ENCODE measurements around the gene NTN3. TPM values are rescaled to one million over a fixed set of nuclear protein-coding genes. Genes with fewer than 3 reads are reported as not detected.

The NTN3 gene
- total RNA-seq, 1 experiment from 2014 or later = 0.87 TPM

- no peaks in the 10 kb centered on the region; the same call in 1 of the 2 replicates for H4K20me1 ChIP-seq (ENCODE audit: insufficient read depth)
- H3K79me2 ChIP-seq (ENCODE audit: low read depth) = peaks cover 40% of the 10 kb centered on the region
- ChIA-PET POLR2A (ENCODE audit: unreplicated experiment) (no interaction called here), CTCF (interaction anchor here (0.7 kb wide), 1 partner anchor 80 kb away, joined by 5 read pairs; no protein-coding TSS in a partner anchor)
- H3K9me2 ChIP-seq (ENCODE audit: insufficient read depth) = no peaks in the 10 kb centered on the region
- H3K4me2 ChIP-seq = peak overlapping the region; percentile 82
- H3K4me3 ChIP-seq = peak overlapping the region; percentile 99
- intact Hi-C loops (cut with micrococcal nuclease; ENCODE audit: unreplicated experiment) = loop anchor here (2.0 to 5.0 kb wide), 3 partner anchors 74 to 160 kb away; partner anchors contain the start of genes ABCA3 and RNPS1
- H3K27ac ChIP-seq = no peak overlapping the region
- DNase-seq = no peak
- peaks cover 40% of the 10 kb centered on the region for H3K4me1 ChIP-seq (replicated peaks; ENCODE audit: insufficient read depth)
- H3K9me3 ChIP-seq (ENCODE audit: insufficient read depth, low read depth) = no peaks in the 10 kb centered on the region
- no peaks in the 10 kb centered on the region for H3K27me3 ChIP-seq (ENCODE audit: insufficient read depth, low read depth)
- peak overlapping the region; percentile 90 for H2AFZ ChIP-seq
- TF ChIP-seq CTCF (conservative IDR thresholded peaks at IDR 0.05) (peak; percentile 27; the same call in 1 of the 2 replicates), EZH2 (IDR thresholded peaks at IDR 0.05; ENCODE audit: low read depth) (no peak)
- no peaks in the 10 kb centered on the region; the same call in 1 of the 2 replicates for H3K36me3 ChIP-seq (ENCODE audit: low read depth)
- BruUV-seq (replicated peaks) = no TSS peak
- peaks cover 20% of the 10 kb centered on the region; the same call in 1 of the 2 replicates for H3F3A ChIP-seq (ENCODE audit: insufficient read depth, low read depth)
Measured at GRCh38 chr16:2428784-2429033, 42.4 kb upstream of the NTN3 start.

- CTCF ChIA-PET = interaction anchor here (0.6 to 0.9 kb wide), 3 partner anchors 29 to 288 kb away, joined by 3 read pairs; no protein-coding TSS in a partner anchor
- Histone ChIP-seq H3K9me2 (ENCODE audit: insufficient read depth) (no peaks in the 10 kb centered on the region), H4K20me1 (ENCODE audit: insufficient read depth) (no peaks in the 10 kb centered on the region; the same call in 1 of the 2 replicates), H3K79me2 (ENCODE audit: low read depth) (peaks cover 40% of the 10 kb centered on the region), H3F3A (ENCODE audit: insufficient read depth, low read depth) (peaks cover 20% of the 10 kb centered on the region; the same call in 1 of the 2 replicates), H3K36me3 (ENCODE audit: low read depth) (no peaks in the 10 kb centered on the region; the same call in 1 of the 2 replicates), H3K9me3 (ENCODE audit: insufficient read depth, low read depth) (no peaks in the 10 kb centered on the region), H3K4me3 (peak within 1 kb of the TSS; percentile 99), H3K27ac (no peak within 1 kb of the TSS), H3K4me2 (peak within 1 kb of the TSS; percentile 87), H3K4me1 (replicated peaks; ENCODE audit: insufficient read depth) (peaks cover 40% of the 10 kb centered on the region), H2AFZ (peak within 1 kb of the TSS; percentile 91), H3K27me3 (ENCODE audit: insufficient read depth, low read depth) (no peaks in the 10 kb centered on the region)
- no TSS peak for BruUV-seq (replicated peaks)
- intact Hi-C loops (cut with micrococcal nuclease; ENCODE audit: unreplicated experiment) = loop anchor here (2.0 to 5.0 kb wide), 3 partner anchors 73 to 160 kb away; partner anchors contain the start of genes ABCA3 and RNPS1
- TF ChIP-seq EZH2 (IDR thresholded peaks at IDR 0.05; ENCODE audit: low read depth) (no peak), CTCF (conservative IDR thresholded peaks at IDR 0.05) (no peak)
- POLR2A ChIA-PET (ENCODE audit: unreplicated experiment) = interaction anchor here (0.6 kb wide), 1 partner anchor 177 kb away, joined by 3 read pairs; no protein-coding TSS in a partner anchor
- peak; percentile 80 to 98 for DNase-seq
Measured at GRCh38 chr16:2429034-2429770, 41.9 kb upstream of the NTN3 start, which contains the start of gene CCNF. Gene CCNF, plus strand, starts transcription at chr16:2429447. Its CDS starts 35 bp downstream, at chr16:2429482.

- H4K20me1 ChIP-seq (ENCODE audit: insufficient read depth) = no peaks in the 10 kb centered on the region; the same call in 1 of the 2 replicates
- peaks cover 40% of the 10 kb centered on the region for H3K4me1 ChIP-seq (replicated peaks; ENCODE audit: insufficient read depth)
- peaks cover 23% of the 10 kb centered on the region; the same call in 1 of the 2 replicates for H3F3A ChIP-seq (ENCODE audit: insufficient read depth, low read depth)
- no peak for TF ChIP-seq EZH2 (IDR thresholded peaks at IDR 0.05; ENCODE audit: low read depth)
- TF ChIP-seq CTCF (conservative IDR thresholded peaks at IDR 0.05) = peak; percentile 42; the same call in 1 of the 2 replicates
- H3K9me3 ChIP-seq (ENCODE audit: insufficient read depth, low read depth) = no peaks in the 10 kb centered on the region
- no peak overlapping the region for H3K27ac ChIP-seq
- H3K4me3 ChIP-seq = peak overlapping the region; percentile 99
- peak in 1 of 2 experiments; percentile 25 for DNase-seq
- no peaks in the 10 kb centered on the region for H3K27me3 ChIP-seq (ENCODE audit: insufficient read depth, low read depth)
- BruUV-seq (replicated peaks) = TSS peak; percentile 29
- peaks cover 40% of the 10 kb centered on the region for H3K79me2 ChIP-seq (ENCODE audit: low read depth)
- intact Hi-C loops (cut with micrococcal nuclease; ENCODE audit: unreplicated experiment) = loop anchor here (2.0 to 5.0 kb wide), 3 partner anchors 72 to 161 kb away; partner anchors contain the start of genes ABCA3 and RNPS1
- no peaks in the 10 kb centered on the region; the same call in 1 of the 2 replicates for H3K36me3 ChIP-seq (ENCODE audit: low read depth)
- ChIA-PET POLR2A (ENCODE audit: unreplicated experiment) (interaction anchor here (0.7 kb wide), 1 partner anchor 354 kb away, joined by 3 read pairs; no protein-coding TSS in a partner anchor), CTCF (interaction anchor here (0.7 to 0.9 kb wide), 2 partner anchors 28 to 178 kb away, joined by 3 read pairs; no protein-coding TSS in a partner anchor)
- peak overlapping the region; percentile 87 for H3K4me2 ChIP-seq
- no peaks in the 10 kb centered on the region for H3K9me2 ChIP-seq (ENCODE audit: insufficient read depth)
- H2AFZ ChIP-seq = peak overlapping the region; percentile 91
Measured at GRCh38 chr16:2429771-2430663, 41.1 kb upstream of the NTN3 start.
